Suprapubic skin (tissue), 4 donors: ENCODE measurements around the gene GTF2H4. TPM values are rescaled to one million over a fixed set of nuclear protein-coding genes. Genes with fewer than 3 reads are reported as not detected.
"Not testable (repeated sequence)": the region's sequence is repeated elsewhere in the genome, so short reads cannot be mapped to it uniquely, and the experiment has no call there.

Source experiments
- DNase-seq, 2 donors: peaks; one replicate each; pipeline ENCODE4 v3.0.0-alpha.2; 2019; ENCODE audit warnings: low spot score in 2 of 2
- H3K27ac ChIP-seq: fragments of 200-600 bp; sonication (generic); one replicate; pipeline ENCODE4 v1.5.1; 2019
- H3K27me3 ChIP-seq: fragments of 200-600 bp; sonication (generic); one replicate; pipeline ENCODE4 v1.5.1; 2019
- H3K36me3 ChIP-seq: fragments of 200-600 bp; sonication (generic); one replicate; pipeline ENCODE4 v1.5.1; 2019
- H3K4me1 ChIP-seq: fragments of 200-600 bp; sonication (generic); one replicate; pipeline ENCODE4 v1.5.1; 2019
- H3K4me3 ChIP-seq: fragments of 200-600 bp; sonication (generic); one replicate; pipeline ENCODE4 v1.5.1; 2019; ENCODE audit warnings: mild to moderate bottlenecking
- H3K9me3 ChIP-seq: fragments of 200-600 bp; sonication (generic); one replicate; pipeline ENCODE4 v1.5.1; 2019
- EP300 ChIP-seq: sonication (generic); formaldehyde crosslinking; IDR thresholded peaks from one replicate; pipeline ENCODE4 v1.6.1; 2017; ENCODE audit warnings: antibody characterized with exemption
- POLR2A ChIP-seq, 2 donors: fragments of 450-650 bp; IDR thresholded peaks; one replicate each; pipeline ENCODE4 v1.6.1; 2017; ENCODE audit warnings: antibody characterized with exemption in 2 of 2, mild to moderate bottlenecking in 2 of 2, moderate library complexity in 2 of 2
- POLR2AphosphoS5 ChIP-seq, 3 donors: sonication (generic); formaldehyde crosslinking; IDR thresholded peaks; one replicate each; pipeline ENCODE4 v1.6.1; 2017; ENCODE audit warnings: antibody characterized with exemption in 3 of 3
- WGBS: methylation state at CpG from one replicate; pipeline ENCODE4 v1.1.5; 2018; 5-methylcytosine and 5-hydroxymethylcytosine counted together
- total RNA-seq, 4 donors: library from RNA; depleted of rRNA; stranded (reverse); fragments of >200 nt; gene quantifications; one replicate each; pipeline ENCODE4 v1.1.0, GENCODE V29; 2016
- TF ChIP-seq, protein P1 (sequence below), 2 donors: fragments of 200-600 bp in 1 of 2; fragments of 450-650 bp in 1 of 2; sonication (generic) in 1 of 2; IDR thresholded peaks; one replicate each; pipeline ENCODE4 v1.5.1; 2016 to 2019; ENCODE audit warnings: antibody characterized with exemption in 2 of 2, mild to moderate bottlenecking in 1 of 2, moderate library complexity in 1 of 2

GTF2H4 gene
- total RNA-seq, 4 donors from 2014 or later = 10.5 to 33.5 (median 11.3) TPM

GRCh38 chr6:30870546-30870945 is 37.5 kb upstream of the GTF2H4 start:
- Histone ChIP-seq H3K36me3 (no peaks in the 10 kb centered on the region), H3K27ac (no peak overlapping the region), H3K4me1 (peaks cover 2% of the 10 kb centered on the region), H3K27me3 (no peaks in the 10 kb centered on the region), H3K9me3 (peaks cover 6% of the 10 kb centered on the region), H3K4me3 (no peak overlapping the region)
- no peak for DNase-seq
- TF ChIP-seq POLR2A (IDR thresholded peaks at IDR 0.05) (no peak), POLR2AphosphoS5 (IDR thresholded peaks at IDR 0.05) (no peak), EP300 (no peak)
- TF ChIP-seq, protein P1, sequence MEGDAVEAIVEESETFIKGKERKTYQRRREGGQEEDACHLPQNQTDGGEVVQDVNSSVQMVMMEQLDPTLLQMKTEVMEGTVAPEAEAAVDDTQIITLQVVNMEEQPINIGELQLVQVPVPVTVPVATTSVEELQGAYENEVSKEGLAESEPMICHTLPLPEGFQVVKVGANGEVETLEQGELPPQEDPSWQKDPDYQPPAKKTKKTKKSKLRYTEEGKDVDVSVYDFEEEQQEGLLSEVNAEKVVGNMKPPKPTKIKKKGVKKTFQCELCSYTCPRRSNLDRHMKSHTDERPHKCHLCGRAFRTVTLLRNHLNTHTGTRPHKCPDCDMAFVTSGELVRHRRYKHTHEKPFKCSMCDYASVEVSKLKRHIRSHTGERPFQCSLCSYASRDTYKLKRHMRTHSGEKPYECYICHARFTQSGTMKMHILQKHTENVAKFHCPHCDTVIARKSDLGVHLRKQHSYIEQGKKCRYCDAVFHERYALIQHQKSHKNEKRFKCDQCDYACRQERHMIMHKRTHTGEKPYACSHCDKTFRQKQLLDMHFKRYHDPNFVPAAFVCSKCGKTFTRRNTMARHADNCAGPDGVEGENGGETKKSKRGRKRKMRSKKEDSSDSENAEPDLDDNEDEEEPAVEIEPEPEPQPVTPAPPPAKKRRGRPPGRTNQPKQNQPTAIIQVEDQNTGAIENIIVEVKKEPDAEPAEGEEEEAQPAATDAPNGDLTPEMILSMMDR (IDR thresholded peaks at IDR 0.05) = no peak

- Histone ChIP-seq H3K9me3 (peaks cover 6% of the 10 kb centered on the region), H3K36me3 (no peaks in the 10 kb centered on the region), H3K27ac (no peak overlapping the region), H3K4me3 (no peak overlapping the region), H3K27me3 (no peaks in the 10 kb centered on the region), H3K4me1 (peaks cover 14% of the 10 kb centered on the region)
- DNase-seq = no peak
- TF ChIP-seq POLR2AphosphoS5 (IDR thresholded peaks at IDR 0.05) (no peak), POLR2A (IDR thresholded peaks at IDR 0.05) (no peak), EP300 (no peak)
- TF ChIP-seq, protein P1 (IDR thresholded peaks at IDR 0.05) = no peak
- WGBS = 85% methylated on average over 4 of the region's 4 CpGs
Observed at GRCh38 chr6:30871592-30872183, 36.3 kb upstream of the GTF2H4 start.

DNA sequence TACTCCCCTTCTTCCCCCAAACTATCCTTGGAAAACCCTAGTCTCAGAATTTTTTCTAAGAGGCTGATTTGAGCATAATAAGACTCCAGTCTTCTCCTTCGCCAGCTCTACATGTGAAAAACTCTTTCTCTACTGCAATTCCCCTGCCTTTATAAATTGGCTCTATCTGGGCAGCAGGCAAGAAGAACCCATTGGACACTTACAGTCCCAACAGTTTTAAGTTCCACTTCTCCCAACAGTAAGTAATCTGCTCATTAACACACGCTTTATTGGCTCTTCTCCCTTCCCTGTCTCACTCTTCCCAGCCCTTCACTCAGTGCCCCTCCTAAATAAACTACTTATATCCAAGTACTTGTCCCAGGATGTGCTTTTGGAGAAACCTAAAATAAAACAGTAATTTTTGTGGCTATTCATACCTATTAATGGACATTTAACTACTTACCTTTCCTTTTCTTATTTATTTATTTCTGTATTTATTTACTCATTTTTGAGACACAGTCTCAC is 34.8 kb upstream of the GTF2H4 start:
- TF ChIP-seq EP300 (no peak), POLR2AphosphoS5 (IDR thresholded peaks at IDR 0.05) (no peak), POLR2A (IDR thresholded peaks at IDR 0.05) (no peak)
- TF ChIP-seq, protein P1 (IDR thresholded peaks at IDR 0.05) = no peak
- DNase-seq = peak in 1 of 2 donors; percentile 4
- Histone ChIP-seq H3K9me3 (peaks cover 6% of the 10 kb centered on the region), H3K4me1 (peaks cover 29% of the 10 kb centered on the region), H3K27ac (no peak overlapping the region), H3K36me3 (no peaks in the 10 kb centered on the region), H3K4me3 (no peak overlapping the region), H3K27me3 (no peaks in the 10 kb centered on the region)
- 91% methylated on average over 2 of the region's 2 CpGs for WGBS

DNA sequence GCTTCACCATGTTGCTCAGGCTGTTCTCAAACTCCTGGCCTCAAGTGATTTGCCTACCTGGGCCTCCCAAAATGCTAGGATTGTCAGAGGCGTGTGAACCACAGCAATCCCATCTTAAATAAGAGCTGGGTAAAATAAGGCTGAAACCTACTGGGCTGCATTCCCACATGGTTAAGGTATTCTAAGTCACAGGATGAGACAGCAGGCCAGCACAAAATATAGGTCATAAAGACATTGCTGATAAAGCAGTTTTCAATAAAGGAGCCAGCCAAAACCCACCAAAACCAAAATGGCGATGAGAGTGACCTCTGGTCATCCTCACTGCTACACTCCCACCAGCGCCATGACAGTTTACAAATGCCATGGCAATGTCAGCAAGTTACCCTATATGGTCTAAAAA is 34.2 kb upstream of the GTF2H4 start:
- H3K4me1 ChIP-seq = peaks cover 32% of the 10 kb centered on the region
- not testable (repeated sequence) for H3K27ac ChIP-seq, H3K9me3 ChIP-seq, H3K4me3 ChIP-seq, H3K36me3 ChIP-seq, H3K27me3 ChIP-seq, DNase-seq
- 94% methylated on average over 3 of the region's 3 CpGs for WGBS

DNA sequence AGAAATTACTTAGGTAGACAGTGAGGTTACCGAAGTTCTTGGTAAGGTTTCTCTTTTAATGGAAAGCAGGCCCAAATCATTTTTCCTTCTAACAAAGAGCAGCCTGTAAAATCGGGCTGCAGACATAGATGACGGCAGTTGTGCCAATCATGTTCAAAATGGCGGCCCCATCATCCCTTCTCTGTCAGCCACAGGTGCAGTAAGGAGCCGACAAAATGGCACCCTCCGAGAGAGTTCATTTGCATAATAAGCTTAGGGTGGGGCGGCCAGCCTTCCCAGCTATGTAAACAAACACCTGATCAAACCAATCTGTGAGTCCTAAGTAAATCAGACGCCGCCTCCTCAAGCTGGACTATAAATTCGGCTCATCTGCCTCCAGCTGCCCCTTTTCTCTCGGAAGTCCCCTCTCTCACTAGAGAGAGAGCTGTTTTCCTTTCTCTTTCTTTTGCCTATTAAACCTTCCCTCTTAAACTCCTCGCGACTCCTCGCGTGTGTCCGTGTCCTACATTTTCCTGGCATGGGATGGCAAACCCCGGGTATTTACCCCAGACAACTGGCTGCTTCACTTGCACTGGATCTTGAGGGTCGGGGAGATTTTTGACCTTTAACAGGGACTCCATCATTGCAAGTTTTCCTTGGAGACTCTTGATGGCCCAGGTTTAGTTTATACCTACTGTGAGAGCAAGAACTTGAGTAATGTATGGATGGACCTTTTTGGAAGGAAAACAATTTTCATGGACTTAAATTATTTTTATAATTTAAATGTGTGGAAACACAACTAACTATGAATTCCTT is 32.6 kb upstream of the GTF2H4 start:
- H3K27me3 ChIP-seq = no peaks in the 10 kb centered on the region
- no peak for DNase-seq
- peak overlapping the region; percentile 90 for H3K27ac ChIP-seq
- no peaks in the 10 kb centered on the region for H3K9me3 ChIP-seq
- peaks cover 32% of the 10 kb centered on the region for H3K4me1 ChIP-seq
- H3K4me3 ChIP-seq = no peak overlapping the region
- no peaks in the 10 kb centered on the region for H3K36me3 ChIP-seq
- no peak for TF ChIP-seq EP300
- no peak for TF ChIP-seq POLR2AphosphoS5 (IDR thresholded peaks at IDR 0.05)
- no peak for TF ChIP-seq POLR2A (IDR thresholded peaks at IDR 0.05)
- TF ChIP-seq, protein P1 (IDR thresholded peaks at IDR 0.05) = no peak
- WGBS = 59% methylated on average over 18 of the region's 18 CpGs
